Left ventricle myocardium inferior (tissue), 1 donor: Measurements from ENCODE around the gene FNDC4. TPM values are rescaled to one million over a fixed set of nuclear protein-coding genes. Genes with fewer than 3 reads are reported as not detected.
A peak's percentile ranks its signal among the peaks of the same experiment; 100 is the strongest.

Experiments used
- DNase-seq: peaks from one replicate; pipeline ENCODE4 v3.0.0-alpha.2; 2020
- H3K27ac ChIP-seq: fragments of 200-600 bp; replicated peaks from 2 replicates; pipeline ENCODE4 v1.8.0; 2021
- H3K27me3 ChIP-seq: fragments of 200-600 bp; 2 replicates; pipeline ENCODE4 v1.8.0; 2021; ENCODE audit warnings: low read depth
- H3K36me3 ChIP-seq: fragments of 200-600 bp; 2 replicates; pipeline ENCODE4 v1.8.0; 2021
- H3K4me1 ChIP-seq: fragments of 200-600 bp; 2 replicates; pipeline ENCODE4 v1.8.0; 2021
- H3K4me3 ChIP-seq: fragments of 200-600 bp; 2 replicates; pipeline ENCODE4 v1.8.0; 2021; ENCODE audit warnings: mild to moderate bottlenecking, moderate library complexity
- H3K9me3 ChIP-seq: fragments of 200-600 bp; replicated peaks from 2 replicates; pipeline ENCODE4 v1.8.0; 2021
- CTCF ChIP-seq: fragments of 200-600 bp; IDR thresholded peaks from 2 replicates; pipeline ENCODE4 v1.8.0; 2021; ENCODE audit warnings: antibody characterized with exemption, mild to moderate bottlenecking, borderline replicate concordance
- intact Hi-C: fragments of 100-400 bp; cut with micrococcal nuclease; formaldehyde crosslinking; loops from one replicate; pipeline ENCODE4 v1.11.0; 2022
- total RNA-seq: library from RNA; stranded (reverse); fragmentation: NEBNext Ultra II Directional; extraction: Animal tissue kit (Norgen Biotek cat#: 25700); gene quantifications from one replicate; pipeline ENCODE4 v1.2.1, GENCODE V29; 2021
- donor health status: DM: no; HTN: yes; CAD: no; lungs with severe emphysema.

FNDC4 gene
- total RNA-seq, 1 donor from 2014 or later = 1.7 TPM

GRCh38 chr2:27445615-27446014, 49.4 kb downstream of the FNDC4 start:
- Histone ChIP-seq H3K36me3 (peaks cover 69% of the 10 kb centered on the region), H3K4me3 (no peak overlapping the region), H3K9me3 (no peaks in the 10 kb centered on the region), H3K4me1 (peaks cover 7% of the 10 kb centered on the region), H3K27ac (no peak overlapping the region), H3K27me3 (no peaks in the 10 kb centered on the region)
- TF ChIP-seq CTCF = no peak
- no peak for DNase-seq
- intact Hi-C loops = no loop called here

- H3K4me3 ChIP-seq = no peak overlapping the region
- H3K27me3 ChIP-seq = no peaks in the 10 kb centered on the region
- peaks cover 70% of the 10 kb centered on the region for H3K36me3 ChIP-seq
- H3K9me3 ChIP-seq = no peaks in the 10 kb centered on the region
- intact Hi-C loops = no loop called here
- DNase-seq = no peak
- peaks cover 7% of the 10 kb centered on the region for H3K4me1 ChIP-seq
- no peak for TF ChIP-seq CTCF
- H3K27ac ChIP-seq = no peak overlapping the region
Measured at GRCh38 chr2:27445155-27445554, 49.8 kb downstream of the FNDC4 start.

GRCh38 chr2:27442920-27443282, 52.1 kb downstream of the FNDC4 start:
- H3K27me3 ChIP-seq = no peaks in the 10 kb centered on the region

GRCh38 chr2:27441958-27442919, 52.8 kb downstream of the FNDC4 start, which contains the start of gene KRTCAP3:
KRTCAP3 (plus strand) TSS chr2:27442381; CDS start chr2:27442413, 32 bp downstream.
- no peak for DNase-seq
- intact Hi-C loops = no loop called here
- Histone ChIP-seq H3K27ac (no peak within 1 kb of the TSS), H3K4me1 (peaks cover 7% of the 10 kb centered on the region), H3K9me3 (no peaks in the 10 kb centered on the region), H3K4me3 (peak within 1 kb of the TSS; percentile 14), H3K36me3 (peaks cover 71% of the 10 kb centered on the region), H3K27me3 (no peaks in the 10 kb centered on the region)
- TF ChIP-seq CTCF = peak; percentile 9

More at GRCh38 chr2:27442920-27443282, 52.1 kb downstream of the FNDC4 start:
- peaks cover 7% of the 10 kb centered on the region for H3K4me1 ChIP-seq
- no peaks in the 10 kb centered on the region for H3K9me3 ChIP-seq
- no peak for DNase-seq
- H3K4me3 ChIP-seq = no peak overlapping the region
- TF ChIP-seq CTCF = no peak
- peaks cover 71% of the 10 kb centered on the region for H3K36me3 ChIP-seq
- no peak overlapping the region for H3K27ac ChIP-seq
- intact Hi-C loops = no loop called here

Other genes with a start within 250 kb of the FNDC4 start
- 5.9 TPM for gene SLC30A3, start 232.2 kb downstream of the FNDC4 start, total RNA-seq
- gene DNAJC5G, start 219.8 kb downstream of the FNDC4 start, total RNA-seq = 1.2 TPM
- 285 TPM for gene TRIM54, start 212.8 kb downstream of the FNDC4 start, total RNA-seq
- gene UCN, start 186.8 kb downstream of the FNDC4 start, total RNA-seq = 1.5 TPM
- 59.2 TPM for gene MPV17, start 172.1 kb downstream of the FNDC4 start, total RNA-seq
- 16.2 TPM for gene GTF3C2, start 138.4 kb downstream of the FNDC4 start, total RNA-seq
- 34.1 TPM for gene EIF2B4, start 124.9 kb downstream of the FNDC4 start, total RNA-seq
- gene SNX17, start 124.6 kb downstream of the FNDC4 start, total RNA-seq = 58.9 TPM
- 6.7 TPM for gene ZNF513, start 114.5 kb downstream of the FNDC4 start, total RNA-seq
- 34.4 TPM for gene PPM1G, start 85.6 kb downstream of the FNDC4 start, total RNA-seq
- 52.5 TPM for gene NRBP1, start 66.6 kb downstream of the FNDC4 start, total RNA-seq
- 0.63 TPM for gene KRTCAP3, start 52.8 kb downstream of the FNDC4 start, total RNA-seq
- gene IFT172, start 5.5 kb downstream of the FNDC4 start, total RNA-seq = 21.8 TPM
- gene GCKR, start 1.6 kb upstream of the FNDC4 start, total RNA-seq = not detected
- gene ZNF512, start 87.8 kb upstream of the FNDC4 start, total RNA-seq = 16.1 TPM
- gene CCDC121, start 133.8 kb upstream of the FNDC4 start, total RNA-seq = 6.8 TPM
- 16.6 TPM for gene GPN1, start 133.8 kb upstream of the FNDC4 start, total RNA-seq
- 29.7 TPM for gene SUPT7L, start 168.4 kb upstream of the FNDC4 start, total RNA-seq
- gene SLC4A1AP, start 168.7 kb upstream of the FNDC4 start, total RNA-seq = 21.3 TPM